Measurements from ENCODE around the gene PRELID2.
A peak's percentile ranks its signal among the peaks of the same experiment; 100 is the strongest.

PRELID2 gene

DNA sequence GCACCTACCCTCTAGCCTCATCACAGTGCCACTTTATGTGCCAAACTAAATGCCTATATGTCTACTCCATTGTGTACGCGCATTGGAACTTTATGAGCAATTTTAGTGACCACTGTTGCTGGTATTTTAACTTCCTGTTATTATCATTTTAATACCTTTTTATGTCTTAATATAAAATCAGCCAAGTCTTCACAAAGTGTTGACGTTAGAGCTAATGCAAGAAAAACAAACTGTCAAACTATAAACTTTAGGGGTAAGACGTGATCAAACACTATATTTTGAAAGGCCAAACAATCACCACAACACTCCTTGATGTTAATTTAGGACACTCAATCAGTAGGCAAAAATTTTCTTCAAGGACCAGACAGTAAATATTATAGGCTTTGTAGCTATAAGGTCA, 73.9 kb downstream of the PRELID2 start:
- no peak overlapping the region for H3K4me3 ChIP-seq (ENCODE audit: low read depth, low read length)
- no peak for DNase-seq (ENCODE audit: low read depth)
- TF ChIP-seq, protein P1, sequence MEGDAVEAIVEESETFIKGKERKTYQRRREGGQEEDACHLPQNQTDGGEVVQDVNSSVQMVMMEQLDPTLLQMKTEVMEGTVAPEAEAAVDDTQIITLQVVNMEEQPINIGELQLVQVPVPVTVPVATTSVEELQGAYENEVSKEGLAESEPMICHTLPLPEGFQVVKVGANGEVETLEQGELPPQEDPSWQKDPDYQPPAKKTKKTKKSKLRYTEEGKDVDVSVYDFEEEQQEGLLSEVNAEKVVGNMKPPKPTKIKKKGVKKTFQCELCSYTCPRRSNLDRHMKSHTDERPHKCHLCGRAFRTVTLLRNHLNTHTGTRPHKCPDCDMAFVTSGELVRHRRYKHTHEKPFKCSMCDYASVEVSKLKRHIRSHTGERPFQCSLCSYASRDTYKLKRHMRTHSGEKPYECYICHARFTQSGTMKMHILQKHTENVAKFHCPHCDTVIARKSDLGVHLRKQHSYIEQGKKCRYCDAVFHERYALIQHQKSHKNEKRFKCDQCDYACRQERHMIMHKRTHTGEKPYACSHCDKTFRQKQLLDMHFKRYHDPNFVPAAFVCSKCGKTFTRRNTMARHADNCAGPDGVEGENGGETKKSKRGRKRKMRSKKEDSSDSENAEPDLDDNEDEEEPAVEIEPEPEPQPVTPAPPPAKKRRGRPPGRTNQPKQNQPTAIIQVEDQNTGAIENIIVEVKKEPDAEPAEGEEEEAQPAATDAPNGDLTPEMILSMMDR (IDR thresholded peaks at IDR 0.05; ENCODE audit: control insufficient read depth, extremely low read depth, insufficient read depth): no peak

DNA sequence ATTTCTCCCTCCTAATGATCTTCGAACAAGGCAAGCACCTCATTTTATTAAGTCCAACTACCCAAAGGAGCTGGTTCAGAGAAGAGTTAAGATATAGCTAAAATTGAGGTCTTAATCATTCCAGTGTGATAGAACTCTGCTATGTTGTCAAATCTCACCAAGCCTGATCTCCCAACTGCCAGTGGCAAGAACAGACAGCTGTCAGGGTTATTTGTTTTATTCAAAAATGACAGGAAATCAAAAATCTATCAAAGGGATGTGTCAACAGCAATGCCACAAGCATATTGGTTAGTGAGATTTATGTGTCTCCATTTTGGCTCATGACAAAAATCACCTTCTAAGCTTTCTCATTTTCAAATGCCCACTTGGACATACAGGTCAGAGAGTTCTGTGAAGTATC, 74.5 kb downstream of the PRELID2 start:
- no peak overlapping the region for H3K4me3 ChIP-seq (ENCODE audit: low read depth, low read length)
- TF ChIP-seq, protein P1 (IDR thresholded peaks at IDR 0.05; ENCODE audit: control insufficient read depth, extremely low read depth, insufficient read depth): no peak
- no peak for DNase-seq (ENCODE audit: low read depth)

DNA sequence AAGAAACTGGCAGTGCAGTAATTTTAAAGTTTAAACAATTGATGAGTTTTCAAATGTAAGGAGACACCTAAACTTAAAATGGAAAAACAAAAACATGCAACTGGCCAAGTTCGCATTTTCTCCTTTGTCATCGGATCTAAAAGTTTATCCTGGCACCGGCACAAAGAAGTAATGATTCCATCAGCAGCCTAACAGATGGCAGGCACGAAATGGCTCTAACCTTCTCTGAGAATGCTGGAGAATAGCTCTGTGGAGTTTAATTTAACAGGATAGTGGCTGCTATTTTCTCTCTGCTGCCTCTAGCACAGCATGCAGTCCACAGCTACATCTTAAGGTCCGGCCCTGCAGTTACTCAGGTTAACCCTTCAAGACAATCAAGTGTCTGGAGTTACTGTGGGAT, 82.2 kb downstream of the PRELID2 start:
- no peak overlapping the region for H3K4me3 ChIP-seq (ENCODE audit: low read depth, low read length)
- TF ChIP-seq, protein P1 (IDR thresholded peaks at IDR 0.05; ENCODE audit: control insufficient read depth, extremely low read depth, insufficient read depth): no peak
- no peak for DNase-seq (ENCODE audit: low read depth)

DNA sequence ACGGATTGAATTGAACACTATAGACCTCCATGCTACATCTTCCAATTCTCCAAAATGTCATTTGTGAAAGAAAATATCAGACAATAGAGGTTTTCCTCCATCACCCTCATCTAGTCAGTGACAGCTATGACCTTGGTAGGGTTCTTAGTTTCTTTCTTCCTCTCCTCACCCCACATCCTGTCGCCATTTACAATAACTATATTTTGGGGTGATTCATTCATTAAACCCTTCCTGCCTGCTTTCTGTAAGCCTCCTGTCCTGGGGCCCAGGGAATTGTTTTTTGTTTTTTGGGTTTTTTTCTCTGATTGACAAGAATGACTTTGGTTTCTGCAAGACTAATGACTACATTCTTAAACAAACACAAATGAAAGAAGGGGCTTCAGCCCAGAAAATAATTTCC, 82.6 kb downstream of the PRELID2 start:
- no peak overlapping the region for H3K4me3 ChIP-seq (ENCODE audit: low read depth, low read length)
- DNase-seq (ENCODE audit: low read depth): no peak
- TF ChIP-seq, protein P1 (IDR thresholded peaks at IDR 0.05; ENCODE audit: control insufficient read depth, extremely low read depth, insufficient read depth): no peak

DNA sequence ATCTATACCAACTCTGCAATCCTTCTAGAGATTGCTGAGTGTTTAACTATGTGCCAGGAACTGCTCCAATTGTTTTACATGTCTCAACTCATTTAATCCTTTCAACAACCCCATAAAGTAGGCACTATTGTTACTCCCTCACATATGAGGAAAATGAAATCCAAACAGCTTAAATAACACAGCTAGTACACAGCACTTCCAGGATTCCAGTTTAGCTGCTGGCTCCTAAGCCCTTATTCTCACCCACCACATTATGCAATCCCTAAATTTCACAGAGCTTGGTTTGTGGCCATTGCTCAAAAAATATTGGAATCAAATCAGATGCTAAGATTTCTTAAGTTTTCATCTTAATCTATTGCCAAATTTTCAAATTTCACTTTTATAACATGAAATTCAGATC, 84.9 kb downstream of the PRELID2 start:
- TF ChIP-seq, protein P1 (IDR thresholded peaks at IDR 0.05; ENCODE audit: control insufficient read depth, extremely low read depth, insufficient read depth): no peak
- no peak overlapping the region for H3K4me3 ChIP-seq (ENCODE audit: low read depth, low read length)
- no peak for DNase-seq (ENCODE audit: low read depth)

DNA sequence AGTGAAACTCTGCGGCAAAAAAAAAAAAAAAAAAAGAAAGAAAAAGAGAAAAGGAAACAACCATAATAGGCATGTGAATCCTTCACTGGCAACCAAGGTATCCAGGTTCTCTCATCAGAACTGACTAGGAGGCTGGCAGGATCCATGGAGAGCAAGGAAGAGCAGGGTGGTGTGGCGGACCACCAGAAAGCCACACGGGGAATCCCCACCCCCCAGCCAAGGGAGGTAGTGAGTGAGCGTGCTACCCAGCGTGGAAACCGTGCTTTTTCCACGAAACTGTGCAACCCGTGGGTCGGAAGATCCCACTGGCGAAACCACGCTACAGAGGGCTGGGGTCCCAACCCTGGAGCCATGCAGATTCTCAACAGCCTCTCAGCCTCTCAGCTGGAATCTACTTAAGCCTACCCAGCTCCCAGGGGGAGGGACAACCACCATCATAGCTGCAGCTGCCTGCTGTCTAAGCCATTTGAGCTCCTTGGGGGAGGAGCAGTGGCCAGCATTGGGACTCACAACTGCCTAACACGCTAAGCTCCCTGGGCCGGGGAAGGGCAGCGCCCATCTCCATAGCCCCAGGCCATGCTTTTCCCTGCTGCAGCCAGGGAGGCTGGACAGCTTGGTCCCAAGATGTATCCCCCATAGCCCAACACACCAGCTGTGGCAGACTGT, 91.6 kb downstream of the PRELID2 start:
- TF ChIP-seq, protein P1 (IDR thresholded peaks at IDR 0.05; ENCODE audit: control insufficient read depth, extremely low read depth, insufficient read depth): no peak
- no peak overlapping the region for H3K4me3 ChIP-seq (ENCODE audit: low read depth, low read length)
- DNase-seq (ENCODE audit: low read depth): no peak

DNA sequence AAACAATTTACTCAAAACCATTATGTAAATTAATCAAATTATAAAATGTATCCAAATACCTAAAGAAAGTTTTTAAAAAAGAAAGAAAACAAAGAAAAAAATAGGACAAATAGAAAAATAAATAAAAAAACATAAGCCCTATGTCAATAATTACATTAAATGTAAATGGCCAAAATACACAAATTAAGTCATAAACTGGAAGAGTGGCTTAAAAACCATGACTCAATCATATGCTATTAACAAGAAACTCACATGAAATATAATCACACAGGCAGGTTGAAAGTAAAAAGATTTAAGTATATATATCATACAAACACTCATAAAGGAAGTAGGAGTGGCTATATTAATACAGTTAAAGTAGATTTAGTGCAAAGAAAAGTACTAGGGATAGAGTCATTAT, 95.3 kb downstream of the PRELID2 start:
- DNase-seq (ENCODE audit: low read depth): peak; percentile 35
- H3K4me3 ChIP-seq (ENCODE audit: low read depth, low read length): no peak overlapping the region
- TF ChIP-seq, protein P1 (IDR thresholded peaks at IDR 0.05; ENCODE audit: control insufficient read depth, extremely low read depth, insufficient read depth): no peak

All from LNCaP clone FGC (cell line).